NCI-H82 treated with DMSO at 0.1 percent for 48 hours (cell line): ENCODE measurements around the gene TOP1.

ENCODE experiments used
- DNase-seq: peaks from one replicate; lab custom pipeline; 2025; ENCODE audit not compliant: unreplicated experiment; lab: John Stamatoyannopoulos, UW

TOP1 gene

DNA sequence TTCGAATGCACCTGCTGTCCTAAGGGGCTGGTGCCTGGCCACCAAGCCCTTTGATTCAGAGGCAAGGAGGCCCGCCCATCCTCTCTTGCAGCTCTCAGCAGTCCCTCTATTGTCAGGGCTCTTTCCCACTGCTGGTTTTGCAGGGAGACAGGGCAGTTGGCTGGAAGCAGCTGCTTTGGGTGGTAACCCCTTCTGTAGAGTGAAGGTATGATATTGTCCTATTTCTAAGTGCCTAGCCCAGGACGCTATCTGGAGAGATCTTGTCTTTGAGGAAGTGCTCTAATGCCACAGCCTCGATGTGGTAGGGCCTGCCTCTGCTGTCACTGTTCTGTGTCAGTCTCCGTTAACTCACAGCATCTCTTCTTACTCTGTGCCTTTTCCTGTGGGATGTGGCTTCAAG is 114.3 kb downstream of the TOP1 start:
- DNase-seq, result no peak

DNA sequence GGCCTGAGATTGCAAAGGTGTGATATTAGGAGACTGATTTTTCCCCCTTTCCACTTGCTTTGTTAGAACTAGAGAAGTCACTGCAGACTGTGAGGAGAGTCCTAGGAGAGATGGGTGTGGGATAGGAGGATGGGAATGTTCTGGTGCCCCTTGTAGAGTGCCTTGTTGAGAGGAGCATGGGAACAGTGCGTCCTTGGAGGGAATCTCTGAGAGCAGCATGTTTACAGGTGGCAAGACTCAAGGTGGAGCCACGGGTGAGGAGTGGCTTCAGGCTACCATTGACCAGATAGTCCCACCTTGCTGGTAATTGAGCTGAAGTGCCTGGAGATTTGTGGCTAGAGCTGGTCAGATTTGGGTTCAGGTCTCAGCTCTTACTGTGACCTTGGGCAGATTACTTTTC is 114.7 kb downstream of the TOP1 start:
- DNase-seq, result no peak

DNA sequence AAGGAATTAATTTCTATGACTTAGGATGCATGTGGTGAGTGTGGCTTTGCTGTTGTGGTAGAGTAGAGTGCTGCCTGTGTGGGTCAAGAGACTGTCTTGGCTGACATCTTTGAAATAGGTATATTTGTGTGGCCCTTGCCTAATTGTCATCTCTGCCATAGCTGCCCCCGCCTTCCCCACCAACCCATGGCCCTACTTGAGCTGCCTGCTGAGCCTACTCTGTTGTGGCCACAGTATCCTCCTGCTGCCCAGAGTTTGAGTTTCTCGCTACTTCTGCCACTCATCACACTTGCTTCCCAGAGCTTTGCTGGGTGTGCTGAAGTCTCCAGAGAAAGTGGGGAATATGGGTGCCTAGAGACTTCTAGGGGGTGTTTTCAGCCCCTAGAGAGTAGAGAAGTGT is 116.7 kb downstream of the TOP1 start:
- DNase-seq, result no peak

DNA sequence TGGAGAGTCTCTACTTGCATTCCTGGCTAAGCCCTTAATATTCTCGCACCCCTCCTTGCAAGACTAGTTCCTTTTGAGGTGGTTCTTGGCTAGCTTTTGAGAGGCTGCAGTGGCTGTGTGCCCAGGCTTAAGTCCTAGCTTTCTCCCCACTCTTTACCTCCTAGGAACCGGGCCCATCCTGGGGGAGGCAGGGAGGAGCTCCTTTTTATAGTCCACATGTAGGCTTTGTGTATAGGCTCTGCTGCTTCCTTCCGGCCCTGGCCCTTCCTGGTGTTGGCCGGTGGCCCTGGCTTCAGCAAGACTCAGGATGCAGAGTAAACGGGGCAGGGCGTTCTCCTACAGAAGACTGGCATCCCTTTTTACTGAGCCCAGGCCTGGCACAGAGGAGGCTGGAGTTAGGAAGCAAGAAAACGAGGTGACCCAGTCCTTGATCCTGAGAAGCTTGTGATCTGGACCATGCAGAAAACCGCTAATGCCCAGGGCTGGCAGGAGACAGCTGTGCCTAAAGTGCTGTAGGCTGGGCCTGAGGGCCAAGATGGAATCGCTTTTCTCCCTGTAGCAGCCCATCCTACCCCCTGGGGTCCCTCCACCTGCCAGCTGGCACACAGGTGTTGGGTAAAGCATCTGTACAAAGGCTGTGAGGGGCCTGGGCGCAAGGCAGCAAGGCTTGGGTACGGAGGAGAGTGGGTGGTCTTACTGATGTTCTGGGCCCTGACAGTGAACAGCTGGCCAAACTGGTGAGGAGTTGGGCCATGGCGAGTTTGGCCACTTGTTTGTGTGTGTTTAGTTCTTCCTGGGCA is 117.4 kb downstream of the TOP1 start:
- no peak for DNase-seq

DNA sequence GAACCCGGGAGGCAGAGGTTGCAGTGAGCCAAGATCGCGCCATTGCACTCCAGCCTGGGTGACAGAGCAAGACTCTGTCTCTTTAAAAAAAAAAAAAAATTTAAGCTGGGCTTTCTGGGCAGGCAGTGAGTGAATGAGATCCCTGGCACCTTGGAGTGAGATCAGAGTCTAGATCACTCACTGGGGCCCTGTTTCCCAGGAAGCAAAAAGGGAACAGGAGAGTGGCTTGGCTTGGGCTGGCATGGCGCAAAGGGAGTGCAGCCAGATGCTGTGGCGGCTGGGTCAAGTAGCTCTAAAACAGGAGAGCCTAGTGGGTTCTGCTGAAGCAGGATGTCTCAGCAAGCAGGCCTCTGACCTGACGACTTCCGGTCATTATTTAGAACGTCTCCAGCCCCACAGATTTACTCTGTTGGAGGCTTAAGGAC is 119.2 kb downstream of the TOP1 start:
- no peak for DNase-seq

DNA sequence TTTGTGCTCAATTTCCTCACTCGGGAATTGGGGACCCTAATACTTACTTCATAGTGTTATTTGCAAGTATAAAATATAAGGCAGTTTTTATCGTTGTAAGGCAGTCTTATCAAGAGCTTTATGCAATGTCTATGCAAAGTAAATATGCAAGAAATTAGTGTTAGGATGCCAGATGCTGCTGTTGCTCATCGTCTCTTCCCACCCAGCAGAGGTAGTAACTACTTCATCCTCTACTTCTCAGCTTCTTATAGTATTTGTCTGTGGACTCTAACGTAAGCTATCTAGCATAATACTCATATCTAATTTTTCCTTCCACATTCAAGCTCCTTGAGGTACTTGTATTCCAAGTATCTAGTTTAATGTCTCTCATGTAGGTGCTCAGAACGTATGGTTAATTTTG is 120.3 kb downstream of the TOP1 start:
- DNase-seq, result no peak

DNA sequence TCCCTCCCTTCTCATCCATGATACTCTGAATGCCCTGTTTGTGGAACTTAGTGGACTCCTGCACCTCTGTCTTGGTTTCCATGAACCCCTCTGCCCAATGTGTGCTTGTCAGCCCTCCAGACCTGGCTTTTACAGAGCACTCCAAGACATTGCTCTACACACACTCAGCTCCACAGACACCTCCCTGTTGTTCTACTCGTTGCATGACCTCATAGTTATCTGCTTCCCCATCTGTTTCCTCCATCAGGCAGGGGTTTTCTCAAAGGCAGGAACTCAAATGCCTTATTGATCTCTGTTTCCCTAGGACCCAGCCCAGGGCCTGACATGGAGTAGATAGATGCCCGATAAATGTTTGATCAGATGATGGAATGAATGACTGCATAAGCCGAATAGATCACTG is 122.0 kb downstream of the TOP1 start:
- DNase-seq, result no peak

DNA sequence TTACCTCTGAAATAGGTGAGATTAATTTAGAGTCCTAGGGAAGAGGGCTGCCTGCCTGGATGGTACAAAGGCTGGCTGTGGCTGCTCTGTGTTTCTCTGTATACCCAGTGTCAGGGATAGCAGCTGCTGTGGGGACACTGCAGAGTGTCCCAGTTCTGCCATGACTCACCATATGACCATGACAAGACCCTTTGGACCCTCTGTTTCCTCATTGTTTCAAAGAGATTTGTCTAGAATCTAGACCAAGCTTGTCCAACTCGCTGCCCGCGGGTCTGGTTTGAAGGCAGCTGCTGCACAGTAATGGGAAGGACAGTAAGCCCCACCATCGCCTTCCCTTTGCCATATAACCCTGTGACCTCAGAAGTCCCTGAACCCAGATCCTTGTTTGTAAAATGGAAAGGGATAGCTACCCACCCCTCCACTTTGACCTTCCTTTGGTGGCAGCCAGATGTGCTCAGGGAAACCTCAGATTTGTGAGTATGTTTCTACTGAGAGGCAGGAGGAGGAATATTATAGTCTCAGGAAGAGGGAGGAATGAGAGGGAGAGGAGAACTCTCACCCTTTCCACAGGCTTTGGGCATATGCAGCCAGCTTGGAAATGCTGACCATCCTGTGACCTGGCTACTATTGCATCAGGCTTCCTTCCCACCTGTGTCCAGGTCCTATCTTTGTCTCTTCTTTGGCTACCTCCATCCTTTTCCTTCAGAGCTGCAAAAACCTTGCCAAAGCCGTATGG is 122.7 kb downstream of the TOP1 start:
- DNase-seq, result no peak

DNA sequence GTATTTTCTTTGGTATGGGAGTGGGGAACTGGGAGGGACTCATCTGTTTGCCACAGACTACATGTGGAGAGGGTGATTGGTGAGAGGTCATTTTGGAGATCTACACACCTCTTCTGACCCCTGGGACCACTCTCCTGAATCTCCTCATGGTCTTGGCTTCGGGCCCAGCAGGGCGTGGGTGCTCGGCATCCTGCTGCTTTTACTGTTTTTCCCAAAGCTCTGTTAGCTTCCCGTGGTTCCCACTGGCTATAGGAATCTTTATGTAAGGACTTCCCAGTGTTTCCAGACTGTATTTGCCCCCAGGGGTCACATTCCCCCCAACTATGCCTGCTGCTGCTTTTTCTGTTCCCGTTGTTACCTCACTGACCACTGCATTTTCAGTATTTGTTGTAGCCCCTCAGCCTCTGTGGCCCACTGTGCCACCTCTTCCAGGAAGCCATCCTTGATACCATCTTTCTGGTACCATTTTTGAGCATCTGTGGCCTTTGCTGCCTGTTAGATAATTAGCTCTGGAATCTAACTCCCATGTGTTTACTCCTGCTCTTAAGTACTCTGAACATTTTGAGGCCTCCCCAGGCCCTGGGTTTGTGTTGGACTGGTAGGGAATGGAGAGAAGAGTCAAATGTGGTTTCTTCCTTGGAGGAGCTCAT is 123.6 kb downstream of the TOP1 start:
- no peak for DNase-seq

DNA sequence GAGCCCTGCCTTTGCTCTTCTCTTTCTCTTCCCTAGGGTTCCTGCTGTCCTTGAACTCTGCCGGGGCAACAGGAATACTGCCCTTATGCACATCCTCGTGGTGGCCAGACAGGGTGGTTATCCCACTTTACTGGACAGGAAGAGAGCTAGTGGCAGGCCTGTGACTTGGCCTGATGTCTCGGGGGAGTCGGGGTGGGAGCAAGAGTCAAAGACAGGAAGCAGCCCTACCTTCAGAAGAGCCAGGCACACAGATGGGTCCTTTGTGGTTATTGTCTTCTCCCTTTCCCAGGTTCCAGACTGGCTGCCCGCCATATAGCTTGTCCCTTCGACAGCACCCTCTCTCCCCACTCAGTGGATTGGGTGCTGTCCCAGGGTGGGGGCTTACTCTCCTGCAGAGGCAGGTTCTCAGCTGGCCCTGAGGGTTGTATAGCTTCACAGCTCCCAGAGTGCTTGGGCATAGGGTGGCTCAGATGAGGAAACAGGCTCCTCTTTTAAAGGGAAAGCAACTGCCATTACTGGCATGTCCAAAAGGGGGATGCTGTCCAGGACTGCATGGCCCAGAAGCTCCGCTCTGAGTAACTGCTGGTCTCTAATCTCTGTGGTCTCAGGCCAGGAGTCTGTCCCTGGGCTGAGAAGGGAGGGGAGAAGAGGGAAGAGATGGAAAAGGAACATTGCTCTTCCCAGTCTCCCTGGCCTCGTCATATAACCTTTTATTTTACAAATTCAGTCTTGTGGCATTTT is 126.0 kb downstream of the TOP1 start:
- DNase-seq, result no peak

DNA sequence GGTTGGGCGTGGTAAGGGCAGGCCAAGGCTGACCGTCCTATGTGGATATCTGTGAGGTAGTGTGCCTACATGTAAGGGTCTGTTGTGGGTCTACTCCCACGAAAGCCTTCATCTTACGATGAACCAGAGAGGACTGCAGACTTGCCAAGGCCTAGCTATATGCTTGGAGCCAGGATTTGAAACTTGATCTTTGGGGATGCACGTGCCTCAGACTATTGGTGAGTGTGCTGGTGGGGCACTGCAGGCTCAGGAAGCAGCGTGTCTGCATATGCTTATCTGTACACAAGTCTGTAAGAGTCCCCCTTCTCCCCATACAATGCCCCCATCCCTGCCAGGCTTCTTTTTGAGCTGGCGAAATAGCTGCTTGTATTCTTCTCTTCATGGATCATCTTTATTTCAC is 126.6 kb downstream of the TOP1 start:
- DNase-seq, result no peak

DNA sequence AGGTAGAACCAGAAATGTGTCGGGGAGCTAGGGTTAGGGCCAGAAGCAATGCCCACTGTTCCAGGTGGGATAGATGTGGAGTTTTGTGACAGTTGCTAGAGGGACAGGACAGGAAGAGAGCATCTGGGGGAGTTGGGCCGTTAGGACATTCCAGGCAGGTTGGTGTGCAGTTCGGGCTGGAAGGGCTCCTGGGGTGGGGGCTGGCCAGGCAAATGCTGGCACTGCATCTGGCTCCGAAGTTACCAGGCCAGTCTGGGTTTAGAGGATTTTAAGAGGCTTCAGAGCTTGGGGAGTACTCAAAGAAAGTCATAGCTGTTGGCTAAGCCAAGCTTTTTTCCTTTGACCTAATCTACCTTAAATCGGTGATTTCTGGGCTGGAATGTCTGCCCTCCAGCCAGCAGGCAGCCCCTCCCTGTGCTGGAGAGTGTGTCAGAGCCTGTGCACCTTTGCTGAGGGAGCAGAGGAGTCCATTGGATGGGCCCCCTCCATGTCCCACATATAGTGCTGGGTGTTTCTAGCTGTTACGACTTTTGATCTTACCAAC is 129.5 kb downstream of the TOP1 start:
- no peak for DNase-seq

DNA sequence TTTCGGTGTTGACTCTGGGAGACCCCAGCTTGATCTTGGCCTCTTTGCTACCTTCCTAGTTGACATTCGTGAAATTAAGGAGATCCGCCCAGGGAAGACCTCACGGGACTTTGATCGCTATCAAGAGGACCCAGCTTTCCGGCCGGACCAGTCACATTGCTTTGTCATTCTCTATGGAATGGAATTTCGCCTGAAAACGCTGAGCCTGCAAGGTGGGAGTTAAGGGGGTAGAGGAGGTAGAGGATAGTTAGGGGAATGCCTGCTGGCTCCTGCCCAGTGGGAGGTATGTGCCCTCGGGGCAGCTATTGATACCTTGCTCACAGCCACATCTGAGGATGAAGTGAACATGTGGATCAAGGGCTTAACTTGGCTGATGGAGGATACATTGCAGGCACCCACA is 130.9 kb downstream of the TOP1 start:
- DNase-seq, result no peak

DNA sequence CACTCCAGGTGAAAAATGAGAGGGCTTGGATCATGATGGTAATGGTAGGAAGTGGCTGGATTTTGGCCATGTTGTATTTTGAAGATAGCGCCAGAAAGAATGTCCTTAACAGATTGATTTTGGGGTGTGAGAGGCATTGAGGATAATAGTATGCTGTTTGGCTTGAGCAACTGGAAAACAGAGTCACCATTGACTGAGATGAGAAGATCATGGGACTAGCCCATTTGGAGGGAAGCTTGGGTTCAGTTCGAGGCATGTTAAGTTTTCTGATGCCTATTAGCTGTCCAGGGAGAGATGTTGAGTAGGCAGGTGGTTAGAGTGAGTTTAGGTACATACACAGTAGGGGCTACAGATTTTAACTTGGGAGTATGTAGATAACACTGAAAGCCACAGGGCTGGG is 132.1 kb downstream of the TOP1 start:
- DNase-seq, result no peak

DNA sequence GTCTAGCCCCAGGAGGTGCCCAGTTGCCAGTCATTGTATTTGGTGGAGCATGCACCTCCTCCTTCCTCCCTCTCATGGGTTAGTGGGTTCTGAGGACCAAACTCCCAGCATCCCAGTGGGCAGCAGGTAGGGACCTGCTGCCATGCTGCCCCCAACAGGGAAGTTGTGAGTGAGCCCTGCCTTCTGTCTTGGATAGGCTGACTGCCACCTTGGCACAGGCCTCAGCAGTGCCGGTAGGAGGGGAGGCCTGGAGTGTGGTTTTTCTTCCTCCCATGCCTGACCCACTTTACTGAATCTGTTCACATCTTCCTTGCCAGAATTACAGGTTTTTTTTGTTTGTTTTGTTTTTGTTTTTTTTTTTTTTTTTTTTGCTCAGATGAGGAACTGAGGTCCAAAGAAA is 133.3 kb downstream of the TOP1 start:
- DNase-seq, result no peak

DNA sequence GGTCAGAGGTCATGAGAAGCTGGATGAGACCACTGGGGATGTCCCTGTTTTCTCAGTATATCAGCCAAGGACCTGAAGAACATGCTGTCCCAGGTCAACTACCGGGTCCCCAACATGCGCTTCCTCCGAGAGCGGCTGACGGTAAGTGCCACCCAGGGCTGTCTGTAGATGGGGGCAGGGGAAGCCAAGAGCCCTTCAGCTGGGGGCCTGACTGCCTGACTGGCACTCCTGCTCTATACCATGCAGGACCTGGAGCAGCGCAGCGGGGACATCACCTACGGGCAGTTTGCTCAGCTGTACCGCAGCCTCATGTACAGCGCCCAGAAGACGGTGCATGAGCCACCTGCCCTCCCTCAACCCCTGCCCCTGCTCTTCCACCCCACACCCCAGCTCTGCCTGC is 133.8 kb downstream of the TOP1 start:
- no peak for DNase-seq

DNA sequence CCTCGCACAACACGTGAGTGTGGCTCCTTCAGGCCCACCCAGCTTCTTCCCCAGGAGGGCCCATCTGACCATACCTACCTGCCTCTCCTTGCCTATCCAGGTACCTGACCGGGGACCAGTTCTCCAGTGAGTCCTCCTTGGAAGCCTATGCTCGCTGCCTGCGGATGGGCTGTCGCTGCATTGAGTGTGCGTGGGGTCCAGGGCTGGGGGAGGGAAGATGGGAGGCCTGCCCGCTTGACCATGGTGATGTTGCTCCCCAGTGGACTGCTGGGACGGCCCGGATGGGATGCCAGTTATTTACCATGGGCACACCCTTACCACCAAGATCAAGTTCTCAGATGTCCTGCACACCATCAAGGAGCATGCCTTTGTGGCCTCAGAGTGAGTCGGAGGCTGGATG is 135.2 kb downstream of the TOP1 start:
- no peak for DNase-seq

DNA sequence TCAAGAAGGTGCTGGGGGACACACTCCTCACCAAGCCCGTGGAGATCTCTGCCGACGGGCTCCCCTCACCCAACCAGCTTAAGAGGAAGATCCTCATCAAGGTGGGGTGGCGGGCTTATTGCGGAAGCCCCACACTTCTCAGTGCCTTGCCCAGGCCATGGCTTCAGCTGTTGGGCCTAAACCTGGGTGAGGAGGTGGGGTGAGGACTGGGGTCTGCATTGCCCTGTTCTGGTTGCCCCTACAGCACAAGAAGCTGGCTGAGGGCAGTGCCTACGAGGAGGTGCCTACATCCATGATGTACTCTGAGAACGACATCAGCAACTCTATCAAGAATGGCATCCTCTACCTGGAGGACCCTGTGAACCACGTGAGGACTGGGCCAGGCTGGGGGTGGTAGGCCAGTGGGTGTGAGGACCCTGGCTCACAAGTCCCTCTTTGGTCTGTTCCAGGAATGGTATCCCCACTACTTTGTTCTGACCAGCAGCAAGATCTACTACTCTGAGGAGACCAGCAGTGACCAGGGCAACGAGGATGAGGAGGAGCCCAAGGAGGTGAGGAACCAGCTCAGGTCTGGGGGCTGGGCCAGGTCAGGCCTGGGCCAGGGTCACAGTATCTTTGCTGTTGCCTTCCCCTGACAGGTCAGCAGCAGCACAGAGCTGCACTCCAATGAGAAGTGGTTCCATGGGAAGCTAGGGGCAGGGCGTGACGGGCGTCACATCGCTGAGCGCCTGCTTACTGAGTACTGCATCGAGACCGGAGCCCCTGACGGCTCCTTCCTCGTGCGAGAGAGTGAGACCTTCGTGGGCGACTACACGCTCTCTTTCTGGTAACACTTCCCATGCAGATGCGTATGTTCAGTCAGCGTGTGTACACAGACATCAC is 136.6 kb downstream of the TOP1 start:
- DNase-seq, result no peak

DNA sequence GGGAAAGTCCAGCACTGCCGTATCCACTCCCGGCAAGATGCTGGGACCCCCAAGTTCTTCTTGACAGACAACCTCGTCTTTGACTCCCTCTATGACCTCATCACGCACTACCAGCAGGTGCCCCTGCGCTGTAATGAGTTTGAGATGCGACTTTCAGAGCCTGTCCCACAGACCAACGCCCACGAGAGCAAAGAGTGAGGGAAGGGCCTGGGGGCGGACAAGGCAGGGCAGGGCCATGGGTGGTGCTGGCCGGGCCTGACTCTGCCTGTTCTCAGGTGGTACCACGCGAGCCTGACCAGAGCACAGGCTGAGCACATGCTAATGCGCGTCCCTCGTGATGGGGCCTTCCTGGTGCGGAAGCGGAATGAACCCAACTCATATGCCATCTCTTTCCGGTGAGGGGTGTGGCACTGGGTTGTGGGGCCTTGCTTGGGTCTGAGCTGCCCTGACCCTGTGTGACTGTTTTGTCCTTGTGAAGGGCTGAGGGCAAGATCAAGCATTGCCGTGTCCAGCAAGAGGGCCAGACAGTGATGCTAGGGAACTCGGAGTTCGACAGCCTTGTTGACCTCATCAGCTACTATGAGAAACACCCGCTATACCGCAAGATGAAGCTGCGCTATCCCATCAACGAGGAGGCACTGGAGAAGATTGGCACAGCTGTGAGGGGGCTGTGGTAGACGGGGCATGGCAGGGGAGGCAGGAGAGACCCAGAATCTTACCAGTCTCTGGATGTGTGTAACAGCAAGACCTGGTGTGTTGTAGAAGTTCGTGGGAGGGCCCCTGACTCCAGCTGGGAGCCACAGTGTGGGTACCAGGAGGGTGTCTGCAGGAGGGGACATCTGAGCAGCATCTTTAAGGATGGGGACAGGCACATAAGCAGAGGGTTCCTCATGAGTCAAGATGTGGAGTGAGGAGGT is 137.8 kb downstream of the TOP1 start:
- no peak for DNase-seq
